ENCODE measurements around the gene YPEL5. TPM values are rescaled to one million over a fixed set of nuclear protein-coding genes. Genes with fewer than 3 reads are reported as not detected.
A peak's percentile ranks its signal among the peaks of the same experiment; 100 is the strongest.
"Not testable (repeated sequence)": the region's sequence is repeated elsewhere in the genome, so short reads cannot be mapped to it uniquely, and the experiment has no call there.

The YPEL5 gene
- polyA plus RNA-seq (2013, experiment 1 of 2): 25.7 TPM
- 29.4 TPM for polyA plus RNA-seq (2013, experiment 2 of 2)

GRCh38 chr2:30146337-30147195 lies at the start of gene YPEL5:
Gene YPEL5, plus strand, starts transcription at chr2:30147007. Its CDS starts 9,645 bp downstream, at chr2:30156652.
- Histone ChIP-seq H3K4me1 (ENCODE audit: insufficient read depth, low read length) (peaks cover 42% of the 10 kb centered on the region), H3K27me3 (ENCODE audit: insufficient read depth, low read length) (peaks cover 9% of the 10 kb centered on the region; the same call in 1 of the 2 replicates), H3K9me3 (ENCODE audit: insufficient read depth, low read depth, low read length) (no peaks in the 10 kb centered on the region), H3K9ac (ENCODE audit: low read depth, low read length) (peak within 1 kb of the TSS; percentile 74), H3K27ac (ENCODE audit: low read depth, low read length) (peak within 1 kb of the TSS; percentile 94), H3K36me3 (ENCODE audit: insufficient read depth, low read length) (no peaks in the 10 kb centered on the region), H3K4me3 (ENCODE audit: low read length) (peak within 1 kb of the TSS; percentile 75)
- WGBS: under 1% methylated on average over 63 of the region's 63 CpGs

GRCh38 chr2:30098266-30099005 lies 48.4 kb upstream of the YPEL5 start:
- no peak overlapping the region for H3K4me3 ChIP-seq (ENCODE audit: low read length)
- no peak overlapping the region for H3K9ac ChIP-seq (ENCODE audit: low read depth, low read length)
- H3K27me3 ChIP-seq (ENCODE audit: insufficient read depth, low read length): no peaks in the 10 kb centered on the region
- no peak overlapping the region for H3K27ac ChIP-seq (ENCODE audit: low read depth, low read length)
- H3K36me3 ChIP-seq (ENCODE audit: insufficient read depth, low read length): no peaks in the 10 kb centered on the region
- 87% methylated on average over 9 of the region's 10 CpGs for WGBS
- no peaks in the 10 kb centered on the region for H3K9me3 ChIP-seq (ENCODE audit: insufficient read depth, low read depth, low read length)
- no peaks in the 10 kb centered on the region for H3K4me1 ChIP-seq (ENCODE audit: insufficient read depth, low read length)

- H3K4me3 ChIP-seq (ENCODE audit: low read length); H3K9me3 ChIP-seq (ENCODE audit: insufficient read depth, low read depth, low read length); H3K27ac ChIP-seq (ENCODE audit: low read depth, low read length); H3K9ac ChIP-seq (ENCODE audit: low read depth, low read length); H3K27me3 ChIP-seq (ENCODE audit: insufficient read depth, low read length); H3K4me1 ChIP-seq (ENCODE audit: insufficient read depth, low read length); H3K36me3 ChIP-seq (ENCODE audit: insufficient read depth, low read length): not testable (repeated sequence)
- WGBS: no CpG with 5 or more reads among the region's 1 CpG
Observed at GRCh38 chr2:30099366-30099765, 47.4 kb upstream of the YPEL5 start.

- not testable (repeated sequence) for H3K27ac ChIP-seq (ENCODE audit: low read depth, low read length); H3K36me3 ChIP-seq (ENCODE audit: insufficient read depth, low read length); H3K9me3 ChIP-seq (ENCODE audit: insufficient read depth, low read depth, low read length); H3K9ac ChIP-seq (ENCODE audit: low read depth, low read length); H3K4me3 ChIP-seq (ENCODE audit: low read length); H3K4me1 ChIP-seq (ENCODE audit: insufficient read depth, low read length); H3K27me3 ChIP-seq (ENCODE audit: insufficient read depth, low read length)
- WGBS: 99% methylated on average over 3 of the region's 3 CpGs
Observed at GRCh38 chr2:30100691-30101090, 46.1 kb upstream of the YPEL5 start.

- Histone ChIP-seq H3K9me3 (ENCODE audit: insufficient read depth, low read depth, low read length) (no peaks in the 10 kb centered on the region), H3K4me3 (ENCODE audit: low read length) (no peak overlapping the region), H3K27me3 (ENCODE audit: insufficient read depth, low read length) (no peaks in the 10 kb centered on the region), H3K27ac (ENCODE audit: low read depth, low read length) (no peak overlapping the region), H3K36me3 (ENCODE audit: insufficient read depth, low read length) (no peaks in the 10 kb centered on the region), H3K4me1 (ENCODE audit: insufficient read depth, low read length) (peaks cover 5% of the 10 kb centered on the region; the same call in 1 of the 2 replicates), H3K9ac (ENCODE audit: low read depth, low read length) (no peak overlapping the region)
- 67% methylated on average over 2 of the region's 2 CpGs for WGBS
Observed at GRCh38 chr2:30104307-30104706, 42.5 kb upstream of the YPEL5 start.

- Histone ChIP-seq H3K4me1 (ENCODE audit: insufficient read depth, low read length) (peaks cover 5% of the 10 kb centered on the region; the same call in 1 of the 2 replicates), H3K27ac (ENCODE audit: low read depth, low read length) (no peak overlapping the region), H3K27me3 (ENCODE audit: insufficient read depth, low read length) (no peaks in the 10 kb centered on the region), H3K9ac (ENCODE audit: low read depth, low read length) (no peak overlapping the region), H3K4me3 (ENCODE audit: low read length) (no peak overlapping the region), H3K9me3 (ENCODE audit: insufficient read depth, low read depth, low read length) (no peaks in the 10 kb centered on the region), H3K36me3 (ENCODE audit: insufficient read depth, low read length) (no peaks in the 10 kb centered on the region)
- WGBS: 88% methylated on average over 2 of the region's 2 CpGs
Observed at GRCh38 chr2:30105556-30105955, 41.3 kb upstream of the YPEL5 start.

GRCh38 chr2:30106543-30106942 lies 40.3 kb upstream of the YPEL5 start:
- Histone ChIP-seq H3K4me3 (ENCODE audit: low read length) (no peak overlapping the region), H3K27me3 (ENCODE audit: insufficient read depth, low read length) (no peaks in the 10 kb centered on the region), H3K36me3 (ENCODE audit: insufficient read depth, low read length) (no peaks in the 10 kb centered on the region), H3K9me3 (ENCODE audit: insufficient read depth, low read depth, low read length) (no peaks in the 10 kb centered on the region), H3K4me1 (ENCODE audit: insufficient read depth, low read length) (peaks cover 5% of the 10 kb centered on the region; the same call in 1 of the 2 replicates), H3K9ac (ENCODE audit: low read depth, low read length) (no peak overlapping the region), H3K27ac (ENCODE audit: low read depth, low read length) (no peak overlapping the region)
- 94% methylated on average over 9 of the region's 9 CpGs for WGBS

- Histone ChIP-seq H3K36me3 (ENCODE audit: insufficient read depth, low read length) (no peaks in the 10 kb centered on the region), H3K9me3 (ENCODE audit: insufficient read depth, low read depth, low read length) (no peaks in the 10 kb centered on the region), H3K27ac (ENCODE audit: low read depth, low read length) (no peak overlapping the region), H3K4me1 (ENCODE audit: insufficient read depth, low read length) (peaks cover 5% of the 10 kb centered on the region; the same call in 1 of the 2 replicates), H3K4me3 (ENCODE audit: low read length) (no peak overlapping the region), H3K27me3 (ENCODE audit: insufficient read depth, low read length) (no peaks in the 10 kb centered on the region), H3K9ac (ENCODE audit: low read depth, low read length) (no peak overlapping the region)
- 91% methylated on average over 2 of the region's 2 CpGs for whole genome bisulfite sequencing
Observed at GRCh38 chr2:30108192-30108591, 38.6 kb upstream of the YPEL5 start.

- no peaks in the 10 kb centered on the region for H3K36me3 ChIP-seq (ENCODE audit: insufficient read depth, low read length)
- H3K9ac ChIP-seq (ENCODE audit: low read depth, low read length): no peak overlapping the region
- H3K27ac ChIP-seq (ENCODE audit: low read depth, low read length): no peak overlapping the region
- H3K9me3 ChIP-seq (ENCODE audit: insufficient read depth, low read depth, low read length): no peaks in the 10 kb centered on the region
- no peaks in the 10 kb centered on the region for H3K27me3 ChIP-seq (ENCODE audit: insufficient read depth, low read length)
- H3K4me1 ChIP-seq (ENCODE audit: insufficient read depth, low read length): peaks cover 4% of the 10 kb centered on the region; the same call in 1 of the 2 replicates
- 93% methylated on average over 5 of the region's 5 CpGs for WGBS
- no peak overlapping the region for H3K4me3 ChIP-seq (ENCODE audit: low read length)
Observed at GRCh38 chr2:30108851-30109250, 38.0 kb upstream of the YPEL5 start.

- Histone ChIP-seq H3K4me1 (ENCODE audit: insufficient read depth, low read length) (peaks cover 4% of the 10 kb centered on the region; the same call in 1 of the 2 replicates), H3K36me3 (ENCODE audit: insufficient read depth, low read length) (no peaks in the 10 kb centered on the region), H3K27ac (ENCODE audit: low read depth, low read length) (no peak overlapping the region), H3K9ac (ENCODE audit: low read depth, low read length) (no peak overlapping the region), H3K27me3 (ENCODE audit: insufficient read depth, low read length) (no peaks in the 10 kb centered on the region), H3K4me3 (ENCODE audit: low read length) (no peak overlapping the region), H3K9me3 (ENCODE audit: insufficient read depth, low read depth, low read length) (no peaks in the 10 kb centered on the region)
- 91% methylated on average over 6 of the region's 6 CpGs for WGBS
Observed at GRCh38 chr2:30109856-30110255, 37.0 kb upstream of the YPEL5 start.

- Histone ChIP-seq H3K36me3 (ENCODE audit: insufficient read depth, low read length) (no peaks in the 10 kb centered on the region), H3K27ac (ENCODE audit: low read depth, low read length) (no peak overlapping the region), H3K4me3 (ENCODE audit: low read length) (no peak overlapping the region), H3K27me3 (ENCODE audit: insufficient read depth, low read length) (no peaks in the 10 kb centered on the region), H3K4me1 (ENCODE audit: insufficient read depth, low read length) (peaks cover 8% of the 10 kb centered on the region; the same call in 1 of the 2 replicates), H3K9me3 (ENCODE audit: insufficient read depth, low read depth, low read length) (no peaks in the 10 kb centered on the region), H3K9ac (ENCODE audit: low read depth, low read length) (no peak overlapping the region)
- 93% methylated on average over 5 of the region's 6 CpGs for WGBS
Observed at GRCh38 chr2:30110773-30111172, 36.0 kb upstream of the YPEL5 start.
